ENCODE measurements around the gene RAB11FIP4.

Gene RAB11FIP4

GRCh38 chr17:31494259-31495021, 103.0 kb downstream of the RAB11FIP4 start:
- no peak for TF ChIP-seq CTCF (IDR thresholded peaks at IDR 0.05; ENCODE audit: insufficient read depth, low read depth, low read length, missing control alignments)
- H3K4me3 ChIP-seq (ENCODE audit: low read length), result no peak overlapping the region
- peak; percentile 86 for DNase-seq (ENCODE audit: low read depth)

GRCh38 chr17:31495022-31495885, 103.8 kb downstream of the RAB11FIP4 start:
- H3K4me3 ChIP-seq (ENCODE audit: low read length), result no peak overlapping the region
- DNase-seq (ENCODE audit: low read depth), result peak; percentile 73
- TF ChIP-seq CTCF (IDR thresholded peaks at IDR 0.05; ENCODE audit: insufficient read depth, low read depth, low read length, missing control alignments), result no peak

GRCh38 chr17:31496097-31496496, 104.6 kb downstream of the RAB11FIP4 start:
- H3K4me3 ChIP-seq (ENCODE audit: low read length), result no peak overlapping the region
- no peak for TF ChIP-seq CTCF (IDR thresholded peaks at IDR 0.05; ENCODE audit: insufficient read depth, low read depth, low read length, missing control alignments)
- DNase-seq (ENCODE audit: low read depth), result no peak

GRCh38 chr17:31496601-31497000, 105.1 kb downstream of the RAB11FIP4 start:
- no peak overlapping the region for H3K4me3 ChIP-seq (ENCODE audit: low read length)
- DNase-seq (ENCODE audit: low read depth), result no peak

GRCh38 chr17:31497431-31497830, 106.0 kb downstream of the RAB11FIP4 start:
- no peak for DNase-seq (ENCODE audit: low read depth)
- no peak for TF ChIP-seq CTCF (IDR thresholded peaks at IDR 0.05; ENCODE audit: insufficient read depth, low read depth, low read length, missing control alignments)
- no peak overlapping the region for H3K4me3 ChIP-seq (ENCODE audit: low read length)

More at GRCh38 chr17:31496601-31497000, 105.1 kb downstream of the RAB11FIP4 start:
- no peak for TF ChIP-seq CTCF (IDR thresholded peaks at IDR 0.05; ENCODE audit: insufficient read depth, low read depth, low read length, missing control alignments)

- TF ChIP-seq CTCF (IDR thresholded peaks at IDR 0.05; ENCODE audit: insufficient read depth, low read depth, low read length, missing control alignments), result no peak
- no peak for DNase-seq (ENCODE audit: low read depth)
- no peak overlapping the region for H3K4me3 ChIP-seq (ENCODE audit: low read length)
Measured at GRCh38 chr17:31497994-31498826, 106.7 kb downstream of the RAB11FIP4 start.
